ENCODE data around the gene EHBP1L1.
A peak's percentile ranks its signal among the peaks of the same experiment; 100 is the strongest.

The EHBP1L1 gene

GRCh38 chr11:65595543-65596281 is 19.9 kb downstream of the EHBP1L1 start, which contains the start of gene KCNK7:
TSS of gene KCNK7 (minus strand) at chr11:65595800. CDS start at chr11:65595772, 28 bp downstream.
- DNase-seq = no peak

- no peak for DNase-seq
Observed at GRCh38 chr11:65596520-65596919, 20.7 kb downstream of the EHBP1L1 start.

GRCh38 chr11:65598258-65598699 is 22.4 kb downstream of the EHBP1L1 start:
- DNase-seq = no peak

GRCh38 chr11:65599216-65599954 is 23.5 kb downstream of the EHBP1L1 start:
- no peak for DNase-seq

- DNase-seq = no peak
Observed at GRCh38 chr11:65599955-65600246, 24.0 kb downstream of the EHBP1L1 start.

- DNase-seq = no peak
Observed at GRCh38 chr11:65604258-65604657, 28.4 kb downstream of the EHBP1L1 start.

GRCh38 chr11:65606876-65607613 is 31.2 kb downstream of the EHBP1L1 start:
- DNase-seq = peak in 1 of 5 experiments; percentile 34

- DNase-seq = no peak
Observed at GRCh38 chr11:65607614-65608426, 32.0 kb downstream of the EHBP1L1 start.

- DNase-seq = no peak
Observed at GRCh38 chr11:65609229-65609628, 33.4 kb downstream of the EHBP1L1 start.

GRCh38 chr11:65609665-65610064 is 33.8 kb downstream of the EHBP1L1 start:
- no peak for DNase-seq

- DNase-seq = no peak
Observed at GRCh38 chr11:65610404-65610803, 34.6 kb downstream of the EHBP1L1 start.

- no peak for DNase-seq
Observed at GRCh38 chr11:65611028-65611757, 35.3 kb downstream of the EHBP1L1 start.

GRCh38 chr11:65611758-65612603 is 36.1 kb downstream of the EHBP1L1 start:
- no peak for DNase-seq

GRCh38 chr11:65612691-65613090 is 36.8 kb downstream of the EHBP1L1 start:
- DNase-seq = no peak

GRCh38 chr11:65613091-65613928 is 37.5 kb downstream of the EHBP1L1 start:
- peak in 3 of 5 experiments; percentile 11 to 24 (median 13) for DNase-seq

- DNase-seq = peak; percentile 98 to 100 (median 100)
Observed at GRCh38 chr11:65615229-65615949, 39.5 kb downstream of the EHBP1L1 start, which contains the start of gene PCNX3. TSS of gene PCNX3 (plus strand) at chr11:65615776. CDS start at chr11:65616312, 536 bp downstream.

- DNase-seq = peak in 1 of 5 experiments; percentile 56
Observed at GRCh38 chr11:65615950-65616574, 40.2 kb downstream of the EHBP1L1 start.

- DNase-seq = peak in 1 of 5 experiments; percentile 55
Observed at GRCh38 chr11:65616575-65617001, 40.7 kb downstream of the EHBP1L1 start.

All from T-helper 2 cell (primary cell).